ENCODE results near the gene YAP1.

The YAP1 gene

DNA sequence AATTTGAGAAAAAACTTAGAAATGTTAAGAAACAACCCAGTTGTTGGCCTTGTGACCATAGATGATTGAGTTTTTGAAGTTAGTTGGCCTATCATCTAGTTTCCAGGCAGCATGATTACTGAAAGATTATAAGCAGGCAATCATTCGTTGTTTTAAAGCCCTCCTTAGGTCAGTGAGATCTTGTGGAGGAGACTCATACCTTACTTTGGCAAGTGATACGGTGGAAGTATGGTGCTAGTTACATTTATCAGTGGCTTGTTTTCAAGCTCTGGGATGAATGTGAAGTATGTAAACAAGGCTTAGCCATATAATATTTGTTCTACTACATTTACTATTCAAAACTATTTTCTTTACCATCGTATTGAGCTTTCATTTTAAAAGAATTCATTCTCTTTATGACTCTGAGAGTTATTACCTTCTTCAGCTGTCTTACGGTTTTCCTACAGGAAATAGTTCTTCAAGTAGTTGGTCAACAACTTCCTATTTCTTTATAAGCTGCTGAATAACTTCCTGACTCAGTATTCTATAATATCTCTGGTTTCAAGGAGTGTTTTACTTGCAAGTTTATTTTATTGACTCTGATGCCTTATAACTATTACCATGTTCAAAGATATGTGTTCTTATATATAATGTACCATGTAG, 7.3 kb downstream of the YAP1 start:
- DNase-seq (ENCODE audit: low read depth, low spot score) = no peak

DNA sequence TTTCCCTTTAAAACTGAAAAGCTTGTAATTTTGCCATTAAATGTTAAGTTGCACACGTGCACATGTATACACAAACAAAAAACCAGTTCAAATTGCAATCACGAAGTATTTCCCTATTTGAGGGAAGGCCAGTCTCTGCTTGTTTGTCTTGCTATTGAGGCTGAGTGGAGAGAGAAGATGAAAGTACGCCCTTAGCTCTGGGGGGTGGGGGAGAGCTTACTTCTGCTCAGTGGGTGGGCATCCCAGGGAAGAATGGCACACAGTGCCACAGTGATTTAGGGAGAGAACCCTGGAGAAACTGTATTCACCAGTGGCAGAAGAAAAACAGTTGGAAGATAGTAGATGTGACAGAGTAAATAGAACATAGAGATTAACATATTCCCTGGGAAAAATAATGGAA, 8.7 kb downstream of the YAP1 start:
- DNase-seq (ENCODE audit: low read depth, low spot score) = no peak

DNA sequence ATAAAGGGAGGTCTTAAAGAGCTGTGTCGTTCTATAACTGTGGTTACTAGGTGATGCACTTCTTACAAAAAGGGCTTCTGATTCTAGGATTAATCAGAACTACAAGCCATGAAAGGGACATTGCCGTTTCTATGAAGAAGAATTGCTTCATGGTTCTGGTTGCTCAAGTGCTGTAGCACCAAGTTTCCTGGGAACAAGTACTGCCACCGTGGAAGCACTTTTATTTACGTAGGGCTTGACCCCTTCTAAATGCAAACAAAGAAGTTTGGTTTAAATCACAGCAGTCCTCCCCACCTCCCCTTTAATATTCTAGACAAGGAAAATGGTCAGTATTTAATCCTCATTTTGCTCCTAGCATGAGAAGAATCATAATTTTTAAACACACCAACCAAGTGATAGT, 9.8 kb downstream of the YAP1 start:
- DNase-seq (ENCODE audit: low read depth, low spot score) = no peak

DNA sequence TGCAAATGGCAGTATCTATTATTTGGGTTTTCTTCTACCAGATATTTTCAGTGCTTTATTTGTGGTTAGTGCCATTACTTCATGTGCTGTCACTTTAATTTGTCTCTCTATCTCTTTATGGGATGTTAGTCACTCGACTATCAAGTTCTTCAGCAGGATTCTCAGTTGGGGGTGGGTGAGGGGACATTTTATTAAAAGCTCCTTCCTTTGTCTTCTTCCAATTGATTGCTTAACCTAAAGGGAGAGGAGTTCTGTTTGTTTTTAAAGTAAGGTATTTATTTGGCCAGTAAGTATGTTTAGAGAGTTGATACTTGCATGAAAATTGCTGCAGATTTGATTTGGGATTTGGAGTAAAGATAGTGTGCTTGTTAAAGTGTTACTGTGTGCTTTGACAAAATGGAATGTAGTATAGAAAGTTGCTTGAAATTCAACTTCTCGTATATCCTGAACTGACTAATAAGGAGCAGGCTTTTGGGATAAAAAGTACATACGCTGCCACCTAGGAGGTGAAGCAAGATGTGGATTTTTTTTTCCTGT, 10.3 kb downstream of the YAP1 start:
- no peak for DNase-seq (ENCODE audit: low read depth, low spot score)

DNA sequence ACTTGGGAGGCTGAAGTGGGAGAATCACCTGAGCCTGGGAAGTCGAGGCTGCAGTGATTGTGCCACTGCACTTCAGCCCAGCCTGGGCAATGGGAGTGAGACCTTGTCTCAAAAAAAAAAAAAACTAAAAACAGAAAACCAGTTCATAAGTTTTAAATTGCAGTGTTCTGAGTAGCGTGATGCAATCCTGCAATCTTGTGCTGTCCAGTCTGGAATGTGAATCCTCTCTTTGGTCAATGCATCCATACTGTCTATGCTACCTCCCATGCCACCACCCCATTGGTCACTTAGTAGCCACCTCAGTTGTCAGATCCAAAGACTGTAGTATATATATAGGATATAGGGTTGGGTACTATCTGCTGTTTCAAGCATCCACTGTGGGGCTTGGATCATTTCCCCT, 11.1 kb downstream of the YAP1 start:
- no peak for DNase-seq (ENCODE audit: low read depth, low spot score)

DNA sequence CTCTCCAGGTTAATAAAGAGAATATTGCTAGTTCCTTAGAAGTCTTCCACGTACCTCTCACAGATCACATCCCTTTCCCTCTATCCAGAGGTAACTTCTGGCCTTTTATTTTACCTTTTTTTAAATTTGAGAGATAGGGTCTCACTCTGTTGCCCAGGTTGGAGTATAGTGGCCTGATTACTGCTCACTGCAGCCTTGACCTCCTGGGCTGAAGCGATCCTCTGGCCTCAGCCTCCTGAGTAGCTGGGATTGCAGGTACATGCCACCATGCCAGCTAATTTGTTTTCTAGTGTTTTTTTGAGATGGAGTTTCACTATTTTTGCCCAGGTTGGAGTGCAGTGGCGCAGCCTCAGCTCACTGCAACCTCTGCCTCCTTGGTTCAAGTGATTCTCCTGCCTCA, 24.4 kb downstream of the YAP1 start:
- DNase-seq (ENCODE audit: low read depth, low spot score) = no peak

DNA sequence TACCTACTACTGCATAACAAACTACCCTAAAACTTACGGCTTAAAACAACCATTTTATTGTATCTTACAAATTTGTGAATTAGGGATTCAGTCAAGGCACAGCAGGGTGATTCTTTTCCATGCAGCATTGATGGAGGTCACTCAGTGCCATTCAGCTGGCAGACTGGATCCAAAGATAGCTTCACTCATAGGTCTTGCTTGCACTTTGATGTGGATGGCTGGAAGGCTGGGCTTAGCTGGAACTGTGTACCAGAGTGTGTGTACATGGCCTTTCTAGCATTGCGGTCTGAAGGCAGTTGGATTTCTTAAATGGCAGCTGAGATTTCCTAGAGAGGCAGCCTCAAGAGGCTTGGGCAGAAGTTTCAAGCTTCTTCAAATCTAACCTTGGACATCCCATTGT, 25.0 kb downstream of the YAP1 start:
- no peak for DNase-seq (ENCODE audit: low read depth, low spot score)

DNA sequence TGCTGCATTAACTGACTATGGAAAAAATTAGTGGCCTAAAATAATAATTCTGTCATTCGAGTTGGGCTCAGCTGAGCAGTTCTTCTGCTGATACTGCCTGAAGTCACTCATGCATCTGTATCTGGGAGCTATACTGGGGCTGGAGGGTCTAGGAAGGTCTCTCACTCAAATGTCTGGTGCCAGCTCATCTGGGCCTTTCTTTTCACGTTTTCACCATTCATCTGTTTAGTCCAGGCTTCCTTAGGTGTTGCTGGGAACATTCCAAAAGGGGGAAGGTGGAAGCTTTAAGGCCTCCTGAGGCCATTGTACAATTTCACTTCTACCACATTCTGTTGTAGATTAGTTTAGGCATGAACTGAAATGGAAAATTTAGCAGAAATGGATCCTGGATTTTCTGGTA, 28.0 kb downstream of the YAP1 start:
- DNase-seq (ENCODE audit: low read depth, low spot score) = no peak

DNA sequence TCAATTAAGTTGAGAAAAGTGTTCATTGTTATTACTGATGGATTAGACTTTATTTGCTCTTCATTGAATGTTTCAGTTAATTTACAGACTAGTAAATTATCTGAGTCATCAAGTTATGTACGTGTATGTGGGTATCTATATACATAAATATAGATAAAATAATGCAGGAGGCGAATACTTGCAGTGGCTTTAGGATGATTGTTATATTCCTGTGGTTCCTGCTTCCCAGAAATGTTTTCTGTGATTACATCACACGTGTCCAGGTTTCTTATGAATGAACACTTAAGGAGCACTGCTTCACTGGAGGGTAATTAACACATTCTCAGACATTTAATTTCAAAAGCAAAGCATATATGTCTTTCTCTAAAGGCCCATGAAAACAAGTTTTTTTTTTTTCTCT, 28.4 kb downstream of the YAP1 start:
- no peak for DNase-seq (ENCODE audit: low read depth, low spot score)

DNA sequence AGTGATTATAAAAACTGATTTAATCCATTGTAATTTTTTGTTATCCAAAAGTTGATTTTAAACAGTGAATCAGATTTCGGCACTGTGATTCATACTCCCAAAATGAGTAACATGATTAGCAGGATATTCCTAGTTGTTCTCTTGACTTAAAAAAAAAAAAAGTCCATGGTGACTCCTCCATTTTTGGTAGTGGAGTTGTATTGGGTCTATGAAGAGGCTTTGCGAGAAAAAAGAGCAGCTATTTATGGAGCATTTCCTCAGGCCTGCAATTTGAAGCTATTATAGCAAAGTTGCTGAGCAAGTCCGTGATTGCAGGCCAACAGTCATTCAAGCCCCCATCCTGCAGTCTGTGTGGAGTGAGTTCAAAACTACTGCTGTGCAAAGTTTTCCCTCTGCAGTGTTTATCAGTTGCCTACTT, 28.8 kb downstream of the YAP1 start:
- no peak for DNase-seq (ENCODE audit: low read depth, low spot score)

DNA sequence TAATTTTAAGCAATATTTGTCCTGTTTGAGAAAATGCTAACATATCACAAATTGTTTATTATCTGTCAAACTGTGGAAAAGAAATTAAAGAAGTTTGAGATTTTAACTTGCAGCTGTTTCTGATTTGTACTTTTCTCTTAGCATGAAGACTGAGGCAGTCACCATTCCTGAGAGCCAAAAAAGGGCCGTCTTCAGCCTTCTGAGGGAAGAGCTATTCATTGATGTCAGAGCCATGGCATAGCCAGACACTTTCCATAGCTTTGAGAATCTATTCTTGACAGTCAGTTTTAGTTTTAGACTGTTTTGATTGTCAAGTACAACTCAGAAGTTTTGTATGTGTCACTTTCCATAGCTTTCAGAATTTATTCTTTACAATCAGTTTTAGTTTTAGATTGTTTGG, 32.1 kb downstream of the YAP1 start:
- DNase-seq (ENCODE audit: low read depth, low spot score) = no peak

DNA sequence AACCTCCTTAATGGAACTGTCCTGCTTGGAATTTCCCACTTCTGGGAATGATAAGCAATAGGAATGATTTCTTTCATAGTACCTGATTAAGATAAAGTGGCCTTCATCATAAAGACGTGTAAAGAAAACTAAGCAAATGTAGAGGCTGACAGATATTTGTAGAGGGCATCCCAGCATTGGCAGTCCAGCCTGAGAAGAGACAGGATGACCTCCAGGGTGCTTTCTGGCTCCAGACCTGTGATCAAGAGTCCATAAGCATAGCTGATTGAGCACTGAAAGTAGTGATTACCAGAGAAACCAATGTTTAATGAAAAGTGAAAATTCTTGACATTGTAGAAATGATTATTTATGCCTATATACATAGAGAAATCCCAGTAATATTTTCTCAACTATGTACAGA, 33.6 kb downstream of the YAP1 start:
- DNase-seq (ENCODE audit: low read depth, low spot score) = no peak

DNA sequence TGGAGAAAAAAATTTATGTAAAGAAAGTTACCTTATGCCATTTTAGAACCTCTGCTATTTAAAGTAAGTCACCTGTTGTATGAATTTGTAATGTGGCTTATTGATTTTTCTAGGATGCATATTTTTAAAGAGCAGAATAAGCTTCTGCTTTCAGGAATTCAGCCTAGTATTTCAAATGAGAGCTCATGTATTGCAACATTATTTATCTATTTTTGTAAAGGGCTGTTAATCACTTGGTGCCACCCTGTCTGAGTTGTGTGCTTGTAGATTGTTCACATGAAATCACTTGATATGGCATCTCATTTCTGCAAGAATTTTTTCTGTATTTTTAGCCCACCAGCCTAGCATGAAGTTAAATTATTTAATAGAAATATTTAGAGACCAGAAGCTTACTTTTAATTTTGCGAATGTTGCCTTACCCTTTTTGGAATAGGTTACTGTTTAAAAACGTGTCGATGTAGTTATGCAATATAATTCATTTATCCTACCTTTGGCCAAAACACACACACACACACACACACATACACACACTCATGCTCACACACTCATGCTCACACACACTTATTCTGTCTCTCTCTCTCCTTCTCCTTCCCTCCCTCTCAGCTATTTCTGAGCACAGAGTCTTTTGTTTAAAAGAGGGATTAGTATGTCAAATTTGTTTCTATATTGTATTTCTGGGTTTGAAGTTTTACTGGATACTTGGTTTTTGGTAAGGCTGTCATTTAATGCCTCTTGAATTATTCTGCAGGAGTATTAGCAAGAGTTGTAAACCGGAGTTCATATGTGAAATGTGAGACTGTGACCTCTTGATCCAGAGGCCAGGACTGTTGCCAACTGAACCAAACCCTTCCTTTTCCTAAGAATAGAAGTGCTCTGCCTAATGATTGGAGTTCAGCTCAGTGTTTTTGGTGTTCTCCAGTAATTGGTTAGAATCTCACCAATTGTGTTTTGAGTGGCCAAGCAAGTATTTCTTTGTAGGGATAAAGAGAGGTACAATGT, 34.4 kb downstream of the YAP1 start:
- DNase-seq (ENCODE audit: low read depth, low spot score) = no peak

DNA sequence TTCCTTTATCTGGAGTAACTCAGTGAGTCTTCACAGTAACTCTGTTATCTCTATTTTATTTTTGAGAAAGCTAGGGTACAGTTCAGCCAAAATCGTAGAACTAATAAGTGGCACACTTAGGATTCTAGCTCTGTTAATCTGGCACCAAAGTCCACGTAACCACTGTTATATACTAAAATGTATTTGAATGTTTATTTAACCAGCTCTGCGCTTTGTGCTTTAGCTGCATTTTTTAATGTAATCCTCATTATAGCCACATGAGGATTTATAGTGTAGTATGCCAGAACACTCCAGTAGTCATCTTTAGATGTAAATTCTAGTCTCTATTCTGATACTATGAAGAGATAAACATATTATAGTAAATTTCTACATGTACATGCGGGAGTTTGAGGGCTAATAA, 36.8 kb downstream of the YAP1 start:
- no peak for DNase-seq (ENCODE audit: low read depth, low spot score)

DNA sequence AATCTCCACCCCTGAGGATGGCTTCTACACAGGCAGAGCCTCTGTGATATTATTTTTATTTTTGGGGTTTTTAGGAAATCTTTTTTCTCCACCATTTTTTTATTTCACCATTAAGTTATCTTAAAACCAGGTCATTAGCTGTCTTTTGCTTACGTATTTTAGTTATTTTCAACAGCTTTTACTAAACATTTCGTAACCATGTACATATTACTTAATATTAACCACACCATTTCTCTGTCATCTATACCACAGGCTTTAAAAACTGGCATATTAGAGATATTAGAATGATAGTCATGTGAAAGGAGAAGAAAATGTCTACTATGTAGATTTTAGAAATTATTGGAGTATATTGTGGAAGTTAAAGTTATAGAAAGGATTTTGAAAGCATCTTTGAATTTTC, 37.4 kb downstream of the YAP1 start:
- DNase-seq (ENCODE audit: low read depth, low spot score) = no peak

DNA sequence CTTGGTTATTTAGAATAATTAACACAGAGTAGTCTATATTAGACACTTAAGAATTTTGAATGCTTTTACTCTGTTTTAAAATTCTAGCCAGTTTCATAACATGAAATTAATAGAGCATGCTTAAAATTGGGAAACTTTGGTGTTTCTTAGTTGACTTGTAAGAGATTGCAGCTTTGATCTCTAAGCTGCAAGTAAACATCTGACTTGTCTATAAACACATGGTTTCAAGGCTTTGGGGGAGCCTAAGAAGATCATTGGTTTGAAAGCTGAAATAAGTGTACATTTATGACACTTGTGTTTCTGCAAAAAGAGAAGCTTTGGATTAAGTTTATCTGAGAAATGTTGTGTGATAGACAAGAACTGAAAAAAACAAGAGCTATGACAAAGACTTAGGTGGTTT, 37.8 kb downstream of the YAP1 start:
- no peak for DNase-seq (ENCODE audit: low read depth, low spot score)

DNA sequence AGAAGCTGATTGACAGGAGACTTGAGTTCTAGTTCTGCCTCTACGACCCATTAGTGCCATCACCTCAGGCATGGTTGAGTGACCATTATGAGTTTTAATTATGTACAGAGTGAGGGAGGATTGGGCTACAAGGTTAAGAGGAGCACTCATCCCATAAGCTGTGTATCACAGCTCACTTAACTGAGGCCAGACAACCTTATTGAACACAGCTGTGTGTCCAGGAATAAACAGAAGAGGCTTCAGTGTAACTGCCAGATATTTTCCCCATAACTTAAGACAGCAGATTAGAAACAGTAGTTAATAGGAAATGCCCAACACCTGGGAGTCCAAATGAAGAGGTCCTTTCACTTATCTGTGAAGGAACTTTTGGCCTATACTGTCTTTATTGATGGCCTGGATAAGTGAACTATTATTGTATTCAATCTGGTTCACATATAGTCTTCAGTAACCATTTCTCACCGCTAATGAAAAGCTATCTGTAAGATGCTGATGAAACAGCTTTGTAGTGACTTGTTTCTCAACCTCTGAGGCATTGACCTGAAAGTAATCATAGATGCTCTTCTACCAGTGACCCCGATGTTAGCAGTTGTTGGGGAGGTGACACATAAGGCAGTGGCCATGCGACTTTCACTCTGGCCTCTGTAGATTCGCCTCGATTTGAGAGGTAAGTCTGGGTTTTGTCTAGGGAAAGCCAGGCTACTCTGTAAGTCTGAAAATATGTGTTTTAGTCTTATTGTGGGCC, 41.7 kb downstream of the YAP1 start:
- no peak for DNase-seq (ENCODE audit: low read depth, low spot score)

DNA sequence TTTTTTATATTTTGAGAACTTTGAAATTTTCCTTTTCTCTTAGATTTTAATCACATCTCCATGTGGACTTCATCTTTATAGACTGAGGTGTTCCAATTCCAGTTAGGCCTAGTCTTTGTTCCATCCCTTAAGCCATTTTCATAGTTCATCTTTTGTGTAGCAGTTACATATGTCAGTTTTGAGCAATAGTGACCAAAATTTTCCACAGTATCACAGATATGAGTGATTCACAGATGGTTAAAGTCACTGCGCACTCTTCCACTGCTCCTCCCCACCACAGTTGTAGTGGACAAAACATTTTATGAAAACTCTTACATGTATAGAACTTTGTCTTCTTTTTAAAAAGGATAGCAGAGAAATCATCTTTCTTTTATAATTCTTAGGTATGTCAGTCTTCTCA, 42.8 kb downstream of the YAP1 start:
- no peak for DNase-seq (ENCODE audit: low read depth, low spot score)

DNA sequence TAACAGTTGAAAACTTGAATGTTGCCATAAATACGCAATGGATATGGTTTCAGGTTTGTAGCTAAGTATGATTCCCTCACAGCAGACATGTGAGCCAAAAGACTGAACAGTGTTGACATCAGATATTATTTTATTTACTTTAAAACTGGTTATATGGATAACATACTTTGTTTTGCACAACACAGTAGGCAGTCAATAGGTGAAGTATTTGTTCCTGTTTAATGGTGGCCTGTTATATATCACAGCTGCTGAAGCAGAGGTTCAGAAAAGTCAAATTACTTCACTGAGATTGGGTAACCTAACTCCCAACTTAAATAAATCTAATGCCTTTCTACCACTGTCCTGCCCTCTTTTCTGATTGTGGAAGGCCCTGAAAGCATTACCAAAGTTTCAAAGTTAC, 44.6 kb downstream of the YAP1 start:
- DNase-seq (ENCODE audit: low read depth, low spot score) = no peak

DNA sequence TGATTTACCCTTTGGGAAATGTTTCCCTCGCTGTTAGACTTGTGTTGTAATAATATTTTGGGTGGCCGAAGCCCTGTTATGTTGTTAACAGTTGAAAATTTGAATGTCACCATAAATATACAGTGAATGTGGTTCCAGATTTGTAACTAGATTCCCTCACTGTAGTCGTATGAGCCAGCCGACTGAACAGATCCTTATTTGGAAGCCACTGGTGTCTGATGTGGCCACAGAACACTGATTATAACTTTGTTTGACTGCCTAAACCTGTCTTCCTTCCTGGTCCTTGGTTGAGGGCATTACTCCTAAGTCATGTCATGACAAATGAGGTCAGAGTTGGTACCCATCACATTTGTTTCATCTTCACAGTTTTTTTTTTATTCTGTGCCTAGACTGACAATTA, 45.4 kb downstream of the YAP1 start:
- no peak for DNase-seq (ENCODE audit: low read depth, low spot score)

DNA sequence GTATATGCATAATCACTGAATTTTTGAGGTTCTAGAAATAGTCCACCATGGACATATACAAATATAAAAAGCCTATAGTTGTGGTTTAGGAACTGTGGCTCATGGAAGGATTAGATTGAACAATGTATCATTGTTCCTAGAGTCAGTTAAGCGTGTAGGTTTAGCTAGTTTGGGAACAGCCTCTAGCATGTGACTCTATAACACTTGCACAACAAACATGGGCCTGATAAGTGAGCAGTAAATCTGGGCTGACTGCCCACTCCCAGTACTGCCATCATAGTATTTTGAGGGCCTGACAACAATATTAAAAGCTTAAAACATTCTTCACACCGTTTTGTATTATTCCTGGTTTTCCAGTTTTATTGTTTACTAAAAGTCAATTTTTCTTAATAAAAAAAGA, 47.0 kb downstream of the YAP1 start:
- no peak for DNase-seq (ENCODE audit: low read depth, low spot score)

DNA sequence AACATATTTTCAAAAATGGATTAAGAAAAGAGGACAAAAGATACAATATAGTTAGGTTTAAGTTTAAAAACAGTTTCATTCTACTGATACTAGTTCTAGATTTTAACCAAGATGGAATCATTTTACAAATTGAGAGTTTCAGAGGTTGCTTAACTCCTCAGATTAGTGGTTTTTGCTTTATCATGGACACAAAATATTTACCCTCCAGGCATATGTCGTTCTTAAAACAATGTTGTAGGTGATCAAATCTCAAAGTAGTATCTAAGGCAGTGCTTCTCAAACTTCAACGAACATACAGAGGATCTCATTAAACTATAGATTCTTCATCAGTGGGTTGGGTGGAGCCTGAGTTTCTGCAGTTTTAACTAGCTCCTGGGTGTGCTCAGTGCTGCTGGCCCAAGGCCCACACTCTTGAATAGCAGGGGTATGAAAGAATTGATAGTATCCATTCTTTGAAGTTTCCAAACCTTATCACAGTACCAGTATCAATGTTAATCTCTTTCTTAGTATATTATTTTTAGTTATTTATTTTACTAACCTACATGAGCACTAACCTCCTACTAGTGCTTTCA, 48.0 kb downstream of the YAP1 start:
- DNase-seq (ENCODE audit: low read depth, low spot score) = no peak
